ENCODE results near the gene ASB1. TPM values are rescaled to one million over a fixed set of nuclear protein-coding genes. Genes with fewer than 3 reads are reported as not detected.

ASB1 gene
- total and polyA plus RNA-seq, 2 donors (not counting 1 experiment from before 2014, with no cell fraction given) = 31.9 to 50.7 TPM

GRCh38 chr2:238499731-238500580 is 73.2 kb downstream of the ASB1 start:
- intact Hi-C loops (cut with micrococcal nuclease) = no loop called here
- TF ChIP-seq EZH2 (IDR thresholded peaks at IDR 0.05; ENCODE audit: borderline replicate concordance, insufficient read depth, low read depth, low read length, poor library complexity, severe bottlenecking) (no peak), CTCF (IDR thresholded peaks at IDR 0.05) (no peak)
- WGBS (ENCODE audit: insufficient coverage) = 93% methylated on average over 19 of the region's 21 CpGs
- H4K20me1 ChIP-seq (ENCODE audit: control insufficient read depth, insufficient read depth, low read length, poor library complexity, severe bottlenecking) = no peaks in the 10 kb centered on the region
- no peaks in the 10 kb centered on the region for H3K36me3 ChIP-seq (replicated peaks in 1 of 2; ENCODE audit: control extremely low read depth in 1 of 2, control insufficient read depth in 1 of 2, extremely low read depth in 1 of 2, insufficient read depth in 2 of 2, low read length in 1 of 2)
- Mint-ChIP-seq H3K27ac (no peak overlapping the region), H3K4me3 (no peak overlapping the region), H3K9me3 (ENCODE audit: insufficient read depth) (no peaks in the 10 kb centered on the region), H3K27me3 (peaks cover 9% of the 10 kb centered on the region), H3K4me1 (no peaks in the 10 kb centered on the region)
- no peak overlapping the region for H3K27ac ChIP-seq (ENCODE audit: low read length in 2 of 2)
- no peaks in the 10 kb centered on the region for H3K27me3 ChIP-seq (replicated peaks in 1 of 4; ENCODE audit: control extremely low read depth in 1 of 4, control insufficient read depth in 3 of 4, insufficient read depth in 4 of 4, low read length in 3 of 4)
- no peak overlapping the region for H3K4me2 ChIP-seq (replicated peaks; ENCODE audit: low read depth, low read length, poor library complexity, severe bottlenecking)
- DNase-seq = no peak
- CTCF ChIA-PET = no interaction called here
- no peak overlapping the region for H2AFZ ChIP-seq (ENCODE audit: insufficient read depth, low read depth, low read length, poor library complexity, severe bottlenecking)
- no peak overlapping the region for H3K9ac ChIP-seq (ENCODE audit: low read length)
- H3K4me3 ChIP-seq (ENCODE audit: control extremely low read depth in 1 of 5, extremely low read depth in 1 of 5, insufficient read depth in 1 of 5, low read depth in 2 of 5, low read length in 4 of 5) = no peak overlapping the region
- H3K79me2 ChIP-seq (ENCODE audit: control insufficient read depth, insufficient read depth, low read length) = no peaks in the 10 kb centered on the region
- peaks cover 0 to 3% (median 0%) of the 10 kb centered on the region in 3 donors for H3K9me3 ChIP-seq (ENCODE audit: control extremely low read depth in 1 of 3, control insufficient read depth in 2 of 3, insufficient read depth in 1 of 3, low read length in 2 of 3)
- POLR2A ChIA-PET = no interaction called here
- H3K4me1 ChIP-seq (ENCODE audit: control insufficient read depth in 2 of 2, insufficient read depth in 2 of 2, low read length in 2 of 2) = no peaks in the 10 kb centered on the region
- ATAC-seq (ENCODE audit: low read depth) = no peak

DNA sequence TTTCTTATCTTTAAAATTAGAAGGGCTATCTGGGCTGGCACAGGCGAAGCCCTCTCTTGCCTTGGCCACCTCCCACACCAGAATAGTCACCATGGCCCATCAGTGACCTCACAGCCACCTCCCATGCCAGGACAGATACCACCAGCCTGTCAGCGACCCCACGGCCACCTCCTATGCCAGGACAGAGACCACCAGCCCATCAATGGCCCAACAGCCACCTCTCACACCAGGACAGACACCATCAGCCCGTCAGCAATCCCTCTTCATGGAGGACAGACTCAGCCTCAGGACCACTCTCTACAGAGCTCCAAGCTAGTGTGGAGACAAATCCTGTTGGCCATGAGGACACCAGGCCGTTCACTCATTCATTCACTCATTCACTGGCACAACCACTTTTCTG is 74.6 kb downstream of the ASB1 start:
- H3K27me3 Mint-ChIP-seq = peaks cover 9% of the 10 kb centered on the region

More for the DNA sequence above, 74.6 kb downstream of the ASB1 start:
- H3K4me1 ChIP-seq (ENCODE audit: control insufficient read depth in 2 of 2, insufficient read depth in 2 of 2, low read length in 2 of 2) = no peaks in the 10 kb centered on the region
- H3K9ac ChIP-seq (ENCODE audit: low read length) = no peak overlapping the region
- H3K9me3 ChIP-seq (ENCODE audit: control extremely low read depth in 1 of 3, control insufficient read depth in 2 of 3, insufficient read depth in 1 of 3, low read length in 2 of 3) = peaks cover 0 to 3% (median 0%) of the 10 kb centered on the region in 3 donors
- H2AFZ ChIP-seq (ENCODE audit: insufficient read depth, low read depth, low read length, poor library complexity, severe bottlenecking) = no peak overlapping the region
- H3K27ac Mint-ChIP-seq = no peak overlapping the region
- intact Hi-C loops (cut with micrococcal nuclease) = no loop called here
- no peaks in the 10 kb centered on the region for H3K4me1 Mint-ChIP-seq
- H3K9me3 Mint-ChIP-seq (ENCODE audit: insufficient read depth) = no peaks in the 10 kb centered on the region
- H3K4me2 ChIP-seq (replicated peaks; ENCODE audit: low read depth, low read length, poor library complexity, severe bottlenecking) = no peak overlapping the region
- no peaks in the 10 kb centered on the region for H4K20me1 ChIP-seq (ENCODE audit: control insufficient read depth, insufficient read depth, low read length, poor library complexity, severe bottlenecking)
- H3K27me3 ChIP-seq (replicated peaks in 1 of 4; ENCODE audit: control extremely low read depth in 1 of 4, control insufficient read depth in 3 of 4, insufficient read depth in 4 of 4, low read length in 3 of 4) = no peaks in the 10 kb centered on the region
- WGBS (ENCODE audit: insufficient coverage) = 87% methylated on average over 5 of the region's 5 CpGs
- no peak overlapping the region for H3K4me3 ChIP-seq (ENCODE audit: control extremely low read depth in 1 of 5, extremely low read depth in 1 of 5, insufficient read depth in 1 of 5, low read depth in 2 of 5, low read length in 4 of 5)
- H3K4me3 Mint-ChIP-seq = no peak overlapping the region
- DNase-seq (no peak), ATAC-seq (ENCODE audit: low read depth) (no peak)
- POLR2A ChIA-PET = no interaction called here
- no peaks in the 10 kb centered on the region for H3K79me2 ChIP-seq (ENCODE audit: control insufficient read depth, insufficient read depth, low read length)
- TF ChIP-seq CTCF (IDR thresholded peaks at IDR 0.05) = no peak
- TF ChIP-seq EZH2 (IDR thresholded peaks at IDR 0.05; ENCODE audit: borderline replicate concordance, insufficient read depth, low read depth, low read length, poor library complexity, severe bottlenecking) = no peak
- CTCF ChIA-PET = no interaction called here
- no peaks in the 10 kb centered on the region for H3K36me3 ChIP-seq (replicated peaks in 1 of 2; ENCODE audit: control extremely low read depth in 1 of 2, control insufficient read depth in 1 of 2, extremely low read depth in 1 of 2, insufficient read depth in 2 of 2, low read length in 1 of 2)
- H3K27ac ChIP-seq (ENCODE audit: low read length in 2 of 2) = no peak overlapping the region

Measured in B cell (primary cell).